Measurements from ENCODE around the gene CHIC2. TPM values are rescaled to one million over a fixed set of nuclear protein-coding genes. Genes with fewer than 3 reads are reported as not detected.

Gene CHIC2
- total and polyA plus RNA-seq, 2 of the 4 experiments (the other 2 are of a cell fraction) = 20.4 to 26.3 TPM

GRCh38 chr4:54041100-54041499, 23.3 kb downstream of the CHIC2 start:
- H2AFZ ChIP-seq (replicated peaks; ENCODE audit: low read length, poor library complexity) = no peak overlapping the region
- H3K4ac ChIP-seq (ENCODE audit: low read depth, low read length) = no peak overlapping the region
- H3K23ac ChIP-seq (ENCODE audit: low read depth, low read length) = no peak overlapping the region
- no peak overlapping the region for H2BK5ac ChIP-seq (ENCODE audit: low read depth, low read length, poor library complexity, severe bottlenecking)
- H3K9me3 ChIP-seq (ENCODE audit: control insufficient read depth, insufficient read depth, low read length) = no peaks in the 10 kb centered on the region
- no peak overlapping the region for H3K18ac ChIP-seq (ENCODE audit: low read depth, low read length)
- no peak for ATAC-seq (ENCODE audit: low read depth)
- 100% methylated on average over 1 of the region's 4 CpGs; no CpG with 5 or more reads in 1 of the 2 experiments for WGBS, 2 experiments (ENCODE audit: extremely low coverage in 2 of 2, insufficient read length in 1 of 2)
- H3K4me3 ChIP-seq (ENCODE audit: insufficient read depth, low read depth, low read length) = no peak overlapping the region
- H2BK15ac ChIP-seq (ENCODE audit: low read depth, low read length) = no peak overlapping the region
- H3K36me3 ChIP-seq (ENCODE audit: control insufficient read depth, insufficient read depth, low read length) = peaks cover 5% of the 10 kb centered on the region
- TF ChIP-seq RFX5 (IDR thresholded peaks at IDR 0.05; ENCODE audit: low read depth, low read length) (no peak), FOS (IDR thresholded peaks at IDR 0.05; ENCODE audit: low read depth, low read length) (no peak), MAZ (IDR thresholded peaks at IDR 0.05; ENCODE audit: borderline replicate concordance, low read depth, low read length) (no peak), NFE2L2 (IDR thresholded peaks at IDR 0.05; ENCODE audit: low read depth, low read length) (no peak), MXI1 (IDR thresholded peaks at IDR 0.05; ENCODE audit: borderline replicate concordance, low read depth, low read length) (no peak)
- H2BK20ac ChIP-seq (ENCODE audit: low read depth, low read length) = no peak overlapping the region
- peaks cover 10 to 46% of the 10 kb centered on the region in 2 experiments; a peak in 3 of 4 replicates for H3K79me1 ChIP-seq (ENCODE audit: low read depth in 1 of 2, low read length in 2 of 2)
- no peak overlapping the region for H3K56ac ChIP-seq (ENCODE audit: extremely low read depth, insufficient read depth, low read length)
- no peak overlapping the region for H2AK5ac ChIP-seq (ENCODE audit: low read depth, low read length)
- H3K9me1 ChIP-seq (ENCODE audit: insufficient read depth, low read length) = peaks cover 4% of the 10 kb centered on the region; the same call in 1 of the 2 replicates
- H3K27me3 ChIP-seq (ENCODE audit: control insufficient read depth, insufficient read depth, low read length) = no peaks in the 10 kb centered on the region
- dilution Hi-C loops (cut with HindIII; ENCODE audit: low sequenced_read_pairs, unreplicated experiment) (no loop called here), in situ Hi-C loops (cut with MboI; ENCODE audit: low sequenced_read_pairs) (no loop called here), intact Hi-C loops (cut with micrococcal nuclease) (no loop called here)
- H4K8ac ChIP-seq (ENCODE audit: low read depth in 2 of 2, low read length in 2 of 2) = no peak overlapping the region
- no peak overlapping the region for H2AK9ac ChIP-seq (replicated peaks; ENCODE audit: low read depth, low read length, poor library complexity)
- no peak overlapping the region for H4K5ac ChIP-seq (ENCODE audit: low read depth, low read length)
- no peak for DNase-seq
- H3K4me2 ChIP-seq (ENCODE audit: low read depth, low read length) = no peak overlapping the region
- peaks cover 36% of the 10 kb centered on the region for H4K20me1 ChIP-seq (ENCODE audit: insufficient read depth, low read length)
- H2BK120ac ChIP-seq (ENCODE audit: low read depth, low read length) = no peak overlapping the region
- CTCF ChIA-PET = no interaction called here
- no peak overlapping the region for H4K91ac ChIP-seq (ENCODE audit: insufficient read depth, low read depth, low read length)
- H3K4me1 ChIP-seq (ENCODE audit: control insufficient read depth, insufficient read depth, low read length) = 0 out of 2 replicates have a peak, but pooled peaks cover 2% of the 10 kb centered on the region
- H3K27ac ChIP-seq (ENCODE audit: insufficient read depth, low read length) = no peak overlapping the region
- H3K9ac ChIP-seq (ENCODE audit: low read depth, low read length) = no peak overlapping the region
- BruUV-seq (replicated peaks) = no TSS peak
- H3K14ac ChIP-seq (replicated peaks; ENCODE audit: low read depth, low read length) = no peak overlapping the region
- POLR2A ChIA-PET (ENCODE audit: unreplicated experiment) = no interaction called here
